Esophagus muscularis mucosa (tissue), 4 donors: ENCODE measurements around the gene AUNIP.

Source experiments
- CTCF ChIP-seq, 3 experiments: fragments of 200-600 bp in 2 of 3; fragments of 450-650 bp in 1 of 3; sonication (generic) in 2 of 3; IDR thresholded peaks; one replicate each; pipeline ENCODE4 v1.5.1; 2017 to 2019; ENCODE audit warnings: antibody characterized with exemption in 3 of 3, mild to moderate bottlenecking in 2 of 3, moderate library complexity in 1 of 3
- EP300 ChIP-seq: sonication (generic); formaldehyde crosslinking; IDR thresholded peaks from one replicate; pipeline ENCODE4 v1.6.1; 2017; ENCODE audit warnings: antibody characterized with exemption
- POLR2A ChIP-seq: fragments of 450-650 bp; IDR thresholded peaks from one replicate; pipeline ENCODE4 v1.6.1; 2017; ENCODE audit warnings: antibody characterized with exemption, moderate library complexity, mild to moderate bottlenecking, low read depth
- POLR2AphosphoS5 ChIP-seq, 2 donors: sonication (generic); formaldehyde crosslinking; IDR thresholded peaks; one replicate each; pipeline ENCODE4 v1.6.1; 2017; ENCODE audit warnings: antibody characterized with exemption in 2 of 2

GRCh38 chr1:25870614-25871013 lies 11.4 kb upstream of the AUNIP start:
- TF ChIP-seq CTCF (IDR thresholded peaks at IDR 0.05) (no peak), EP300 (no peak), POLR2A (no peak), POLR2AphosphoS5 (IDR thresholded peaks at IDR 0.05) (no peak)
